ENCODE data around the gene HSPA12B. TPM values are rescaled to one million over a fixed set of nuclear protein-coding genes. Genes with fewer than 3 reads are reported as not detected.

HSPA12B gene, protein sequence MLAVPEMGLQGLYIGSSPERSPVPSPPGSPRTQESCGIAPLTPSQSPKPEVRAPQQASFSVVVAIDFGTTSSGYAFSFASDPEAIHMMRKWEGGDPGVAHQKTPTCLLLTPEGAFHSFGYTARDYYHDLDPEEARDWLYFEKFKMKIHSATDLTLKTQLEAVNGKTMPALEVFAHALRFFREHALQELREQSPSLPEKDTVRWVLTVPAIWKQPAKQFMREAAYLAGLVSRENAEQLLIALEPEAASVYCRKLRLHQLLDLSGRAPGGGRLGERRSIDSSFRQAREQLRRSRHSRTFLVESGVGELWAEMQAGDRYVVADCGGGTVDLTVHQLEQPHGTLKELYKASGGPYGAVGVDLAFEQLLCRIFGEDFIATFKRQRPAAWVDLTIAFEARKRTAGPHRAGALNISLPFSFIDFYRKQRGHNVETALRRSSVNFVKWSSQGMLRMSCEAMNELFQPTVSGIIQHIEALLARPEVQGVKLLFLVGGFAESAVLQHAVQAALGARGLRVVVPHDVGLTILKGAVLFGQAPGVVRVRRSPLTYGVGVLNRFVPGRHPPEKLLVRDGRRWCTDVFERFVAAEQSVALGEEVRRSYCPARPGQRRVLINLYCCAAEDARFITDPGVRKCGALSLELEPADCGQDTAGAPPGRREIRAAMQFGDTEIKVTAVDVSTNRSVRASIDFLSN
- 0.14 TPM in 1 of 2 replicates, not detected in the other for total RNA-seq

DNA sequence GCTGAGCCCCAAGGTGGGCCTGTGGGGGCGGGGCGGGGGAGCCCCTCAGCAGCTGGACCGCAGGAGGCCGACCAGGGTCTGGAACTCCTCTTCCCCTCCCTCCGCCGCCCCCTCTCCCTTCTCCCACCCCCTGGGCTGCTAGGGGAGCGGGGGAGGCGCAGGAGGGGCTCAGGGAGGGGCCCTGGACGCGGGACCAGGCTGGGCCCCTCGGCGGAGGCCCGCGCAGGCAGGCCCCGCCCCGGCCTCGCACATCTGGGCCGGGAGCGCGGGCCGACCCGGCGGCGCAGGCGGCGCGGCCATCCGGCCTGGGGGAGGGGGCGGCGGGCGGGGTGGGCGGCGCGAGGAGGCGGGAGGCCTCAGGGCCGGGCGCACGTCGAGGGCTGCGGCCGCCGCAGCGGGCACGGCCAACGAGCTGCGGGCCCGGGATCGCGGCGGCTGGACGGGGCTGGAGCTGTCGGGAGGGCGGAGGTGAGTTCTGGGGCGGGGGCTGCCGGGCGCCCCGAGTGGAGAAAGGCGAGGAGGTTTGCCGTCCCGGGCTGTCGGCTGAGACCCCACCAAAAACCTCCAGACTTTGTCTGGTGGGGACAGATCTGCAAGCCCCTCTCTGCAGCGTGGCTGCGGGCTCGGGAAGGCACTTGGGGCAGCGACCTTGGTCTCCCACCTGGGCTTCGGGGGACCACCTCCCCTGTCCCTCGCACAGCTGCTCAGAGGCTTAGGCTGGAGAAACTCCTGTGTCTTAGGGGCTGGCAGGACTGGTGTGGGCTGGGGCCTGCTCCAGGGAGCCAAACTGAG lies at the start of gene HSPA12B:
Gene HSPA12B, plus strand, starts transcription at position 359 of the 792 bp plus-strand sequence. CDS start 5,990 bp downstream, outside the sequence.

DNA sequence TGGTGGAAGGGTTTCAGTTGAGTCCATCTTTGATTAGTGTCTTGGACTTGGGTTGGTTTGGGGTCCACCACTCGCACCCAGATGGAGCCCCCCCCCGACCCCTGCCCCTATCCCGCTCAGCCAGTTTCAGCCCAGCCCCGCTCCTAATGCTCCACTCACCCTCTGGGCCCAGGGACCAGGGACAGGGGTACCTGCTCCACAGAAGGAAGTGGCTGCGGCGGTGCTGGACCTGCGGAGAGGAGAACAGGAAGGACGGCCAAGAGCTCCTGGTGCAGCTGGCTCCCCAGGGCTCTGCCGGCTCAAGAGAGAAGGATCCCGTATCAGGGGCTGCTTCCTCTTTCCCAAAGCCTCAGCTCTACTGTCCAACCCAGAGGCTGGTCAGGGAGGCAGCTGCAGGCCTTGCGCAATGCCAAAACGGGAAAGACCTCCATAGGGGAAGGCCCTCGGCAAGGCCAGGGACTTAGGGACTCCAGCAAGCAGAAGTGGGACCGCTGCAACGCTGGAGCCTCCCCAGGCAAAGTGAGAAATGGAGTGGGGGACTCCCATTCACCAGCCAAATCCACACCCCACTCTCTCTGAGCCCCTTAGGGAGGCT lies 20.1 kb upstream of the HSPA12B start, which contains the start of gene SIGLEC1:
Gene SIGLEC1, minus strand, starts transcription at position 322 of the 595 bp plus-strand sequence. CDS start 5,472 bp downstream, outside the sequence.

DNA sequence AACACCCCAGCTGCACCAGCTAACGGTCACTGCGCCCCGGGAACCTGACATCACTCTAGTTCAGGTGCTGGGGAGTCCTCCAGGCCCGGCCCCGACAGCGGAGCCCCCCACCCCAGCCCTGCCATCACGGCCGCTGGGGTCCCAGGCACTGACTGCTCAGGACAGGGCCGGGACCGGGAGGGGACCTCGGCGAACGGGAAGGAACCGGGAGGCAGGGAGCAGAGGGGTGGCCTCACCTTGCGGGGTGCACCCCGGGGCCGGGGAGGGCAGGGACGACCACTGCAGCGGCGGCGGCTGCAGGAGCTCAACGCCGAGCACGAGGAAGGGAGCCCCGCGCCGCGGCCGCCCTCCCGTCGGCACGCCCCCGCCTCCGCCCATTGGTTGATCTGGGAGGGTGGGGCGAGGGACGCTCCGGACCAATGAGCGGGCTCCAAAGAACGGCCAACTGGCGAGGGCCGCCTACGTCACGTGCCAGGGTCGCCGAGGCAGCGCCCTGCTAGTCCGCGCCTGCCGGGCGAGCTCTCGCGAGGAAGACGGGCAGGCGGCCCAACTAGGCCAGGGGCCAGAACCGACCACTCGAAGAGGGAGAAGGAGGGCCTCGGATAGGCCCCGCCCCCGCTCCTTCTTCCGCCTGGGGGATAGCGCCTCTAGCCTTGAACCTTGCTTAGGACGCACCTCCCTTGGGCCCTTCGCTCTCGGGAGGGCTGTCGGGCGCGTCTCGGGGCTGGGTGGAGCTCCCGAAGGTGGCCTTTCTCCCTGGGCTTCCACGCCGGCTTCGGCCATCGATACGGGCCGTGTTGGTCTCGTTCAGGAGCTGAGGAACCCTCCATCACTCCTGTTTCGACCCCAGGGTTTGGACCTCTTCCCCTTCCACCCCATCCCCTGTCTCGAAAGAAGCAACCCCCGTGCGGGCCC lies 35.2 kb downstream of the HSPA12B start, which contains the start of gene ADISSP:
Gene ADISSP, minus strand, starts transcription at position 327 of the 915 bp plus-strand sequence. CDS start 7,653 bp downstream, outside the sequence.

DNA sequence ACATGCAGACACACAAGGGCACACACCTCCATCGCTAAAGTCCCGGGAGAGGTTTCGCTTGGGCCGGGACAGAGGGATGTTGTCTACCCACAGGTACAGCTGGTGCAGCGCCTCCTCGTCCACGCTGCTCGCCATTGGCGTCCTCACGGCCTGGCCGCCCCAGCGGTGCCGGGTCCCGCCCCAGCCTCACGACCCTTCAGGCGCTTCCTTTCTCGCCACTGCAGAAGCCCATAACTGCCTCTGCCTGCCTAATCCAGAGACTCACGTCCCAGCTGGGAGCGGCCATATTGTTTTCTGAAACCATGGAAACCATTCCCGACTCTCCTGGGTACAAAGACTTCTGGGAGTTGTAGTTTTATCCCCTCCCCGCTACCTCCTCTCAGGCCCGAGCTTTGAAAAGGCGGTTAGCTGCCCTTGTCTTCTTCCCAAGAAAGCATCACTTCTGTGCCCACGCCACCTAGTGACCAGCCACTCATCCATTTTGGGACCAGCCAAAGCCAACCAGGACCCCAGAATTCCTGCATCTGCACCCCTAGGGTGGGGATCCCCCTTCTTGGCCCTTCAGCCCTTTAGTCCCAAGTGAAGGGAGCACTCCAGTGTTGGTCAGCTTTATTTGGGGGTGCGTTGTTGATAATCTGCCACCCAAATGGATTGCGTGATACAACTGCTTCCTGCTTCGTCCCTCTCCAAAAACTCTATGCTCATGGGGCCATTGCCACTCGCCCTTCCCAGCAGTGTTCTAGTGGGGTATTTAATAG lies 48.8 kb downstream of the HSPA12B start, which contains the start of gene SPEF1:
Gene SPEF1, minus strand, starts transcription at position 296 of the 758 bp plus-strand sequence. Its CDS starts 161 bp downstream, at position 135.

DNA sequence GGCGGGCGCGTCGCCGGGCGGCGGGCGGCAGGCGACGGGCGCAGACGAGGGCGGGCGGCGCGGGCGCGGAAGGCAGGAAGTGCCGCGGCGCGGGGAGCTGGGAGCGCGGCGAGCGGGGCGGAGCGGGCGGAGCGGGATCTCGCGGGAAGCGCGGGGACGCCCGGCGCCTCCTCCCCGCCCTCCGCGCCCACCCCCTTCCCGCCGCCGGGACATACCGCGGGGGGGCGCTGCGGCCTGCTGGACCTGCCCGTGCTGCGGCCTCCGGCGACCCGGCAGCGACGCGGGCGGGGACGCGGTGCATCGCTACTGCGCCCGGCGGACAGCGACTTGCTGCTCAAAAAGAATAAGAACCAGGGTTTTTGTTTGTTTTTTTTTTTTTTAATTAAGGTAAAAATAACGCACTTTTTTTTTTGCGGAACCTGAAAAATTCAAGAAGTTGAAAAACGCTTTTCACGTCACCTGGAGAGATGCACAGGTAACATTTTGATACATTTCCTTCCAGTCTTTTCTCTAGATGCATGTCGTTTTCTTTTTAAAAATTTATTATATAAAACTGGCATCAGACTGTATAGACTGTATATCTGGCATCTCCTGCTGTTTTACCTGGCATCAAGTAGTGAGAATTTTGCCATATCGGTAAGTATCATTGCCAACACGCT lies 54.3 kb downstream of the HSPA12B start, which contains the start of gene CENPB:
Gene CENPB, minus strand, starts transcription at position 76 of the 659 bp plus-strand sequence. CDS start 257 bp downstream, outside the sequence.

DNA sequence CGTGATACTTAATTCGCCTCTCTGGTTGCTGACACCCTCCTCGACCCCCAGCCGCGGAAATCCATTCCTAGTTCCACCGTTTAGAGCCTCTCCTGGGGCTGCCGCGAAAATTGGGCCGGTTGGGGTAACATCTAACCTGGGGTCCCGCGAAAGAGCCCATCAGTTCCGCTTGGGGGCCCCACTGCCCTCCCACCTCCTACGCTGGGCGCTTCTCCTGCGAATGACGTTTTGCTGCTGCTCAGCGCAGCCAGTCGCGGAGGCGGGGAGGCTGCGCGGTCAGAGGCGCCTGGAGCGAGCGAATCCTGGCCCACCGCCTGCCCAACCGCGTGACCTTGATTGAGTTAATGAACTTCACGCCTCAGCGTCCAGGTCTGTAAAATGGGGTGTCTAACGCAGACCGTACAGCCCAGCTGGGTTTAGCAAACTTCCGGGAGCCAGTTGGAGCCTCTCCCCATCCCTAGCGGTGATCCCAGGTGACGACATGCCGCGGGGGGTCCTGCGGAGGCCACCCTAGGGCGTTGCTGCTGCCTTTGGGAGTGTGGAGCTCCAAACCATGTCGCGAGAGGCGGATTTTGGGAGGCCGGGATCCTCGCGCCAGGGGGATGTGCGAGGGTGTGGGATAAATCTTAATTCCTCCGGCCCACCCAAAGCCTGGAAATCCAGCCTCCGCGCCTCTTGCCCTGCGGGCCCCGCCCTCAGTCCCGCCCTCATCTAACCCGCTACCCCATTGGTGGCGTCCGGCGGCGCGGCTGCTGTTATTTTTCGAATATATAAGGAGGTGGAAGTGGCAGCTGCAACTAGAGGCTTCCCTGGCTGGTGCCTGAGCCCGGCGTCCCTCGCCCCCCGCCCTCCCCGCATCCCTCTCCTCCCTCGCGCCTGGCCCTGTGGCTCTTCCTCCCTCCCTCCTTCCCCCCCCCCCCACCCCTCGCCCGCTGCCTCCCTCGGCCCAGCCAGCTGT lies 63.3 kb downstream of the HSPA12B start, which contains the start of gene CDC25B:
Gene CDC25B, plus strand, starts transcription at position 800 of the 958 bp plus-strand sequence. CDS start 222 bp downstream, outside the sequence.

Other genes starting within 250 kb of the HSPA12B start
- not detected in 2 replicates for gene GFRA4, start 69.3 kb upstream of the HSPA12B start, total RNA-seq
- 0.79 TPM in 1 of 2 replicates, not detected in the other for gene ADAM33, start 50.7 kb upstream of the HSPA12B start, total RNA-seq
- gene SIGLEC1, start 20.1 kb upstream of the HSPA12B start, total RNA-seq: not detected in 2 replicates
- 66.6 and 69.9 TPM in 2 replicates for gene ADISSP, start 35.1 kb downstream of the HSPA12B start, total RNA-seq
- not detected in 2 replicates for gene SPEF1, start 48.8 kb downstream of the HSPA12B start, total RNA-seq
- gene CENPB, start 54.1 kb downstream of the HSPA12B start, total RNA-seq: 82.2 and 83.2 TPM in 2 replicates
- 41.3 and 52.3 TPM in 2 replicates for gene CDC25B, start 63.6 kb downstream of the HSPA12B start, total RNA-seq
- 12.0 and 14.5 TPM in 2 replicates for gene AP5S1, start 87.9 kb downstream of the HSPA12B start, total RNA-seq
- gene MAVS, start 114.1 kb downstream of the HSPA12B start, total RNA-seq: 15.8 and 21.8 TPM in 2 replicates
- 35.4 and 36.0 TPM in 2 replicates for gene PANK2, start 156.7 kb downstream of the HSPA12B start, total RNA-seq